ENCODE data around the gene RNASEH2A.

- TF ChIP-seq, protein P1, sequence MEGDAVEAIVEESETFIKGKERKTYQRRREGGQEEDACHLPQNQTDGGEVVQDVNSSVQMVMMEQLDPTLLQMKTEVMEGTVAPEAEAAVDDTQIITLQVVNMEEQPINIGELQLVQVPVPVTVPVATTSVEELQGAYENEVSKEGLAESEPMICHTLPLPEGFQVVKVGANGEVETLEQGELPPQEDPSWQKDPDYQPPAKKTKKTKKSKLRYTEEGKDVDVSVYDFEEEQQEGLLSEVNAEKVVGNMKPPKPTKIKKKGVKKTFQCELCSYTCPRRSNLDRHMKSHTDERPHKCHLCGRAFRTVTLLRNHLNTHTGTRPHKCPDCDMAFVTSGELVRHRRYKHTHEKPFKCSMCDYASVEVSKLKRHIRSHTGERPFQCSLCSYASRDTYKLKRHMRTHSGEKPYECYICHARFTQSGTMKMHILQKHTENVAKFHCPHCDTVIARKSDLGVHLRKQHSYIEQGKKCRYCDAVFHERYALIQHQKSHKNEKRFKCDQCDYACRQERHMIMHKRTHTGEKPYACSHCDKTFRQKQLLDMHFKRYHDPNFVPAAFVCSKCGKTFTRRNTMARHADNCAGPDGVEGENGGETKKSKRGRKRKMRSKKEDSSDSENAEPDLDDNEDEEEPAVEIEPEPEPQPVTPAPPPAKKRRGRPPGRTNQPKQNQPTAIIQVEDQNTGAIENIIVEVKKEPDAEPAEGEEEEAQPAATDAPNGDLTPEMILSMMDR (IDR thresholded peaks at IDR 0.05): no peak
- TF ChIP-seq POLR2A (IDR thresholded peaks at IDR 0.05) (no peak), EP300 (IDR thresholded peaks at IDR 0.05; ENCODE audit: low read depth) (no peak), POLR2AphosphoS5 (IDR thresholded peaks at IDR 0.05) (no peak)
Measured at GRCh38 chr19:12840091-12841079, 34.0 kb downstream of the RNASEH2A start.
